GM12875 (cell line): ENCODE measurements around the gene THADA.

Source experiments
- H3K4me3 ChIP-seq: one replicate; pipeline ENCODE4 v1.5.1; 2011; ENCODE audit warnings: low read depth, low read length, control low read depth
- CTCF ChIP-seq: IDR thresholded peaks from 2 replicates; pipeline ENCODE4 v1.5.1; 2011; ENCODE audit warnings: low read depth, mild to moderate bottlenecking, control low read depth, inconsistent platforms, low read length, moderate library complexity, borderline replicate concordance; ENCODE audit not compliant: insufficient read depth

The THADA gene

GRCh38 chr2:43259512-43259911 is 336.3 kb downstream of the THADA start:
- TF ChIP-seq CTCF, result no peak
- H3K4me3 ChIP-seq, result no peak overlapping the region

- H3K4me3 ChIP-seq, result no peak overlapping the region
- TF ChIP-seq CTCF, result no peak
Observed at GRCh38 chr2:43258547-43259156, 337.2 kb downstream of the THADA start.

- TF ChIP-seq CTCF, result no peak
- H3K4me3 ChIP-seq, result no peak overlapping the region
Observed at GRCh38 chr2:43255296-43255910, 340.4 kb downstream of the THADA start.

- TF ChIP-seq CTCF, result no peak
- H3K4me3 ChIP-seq, result no peak overlapping the region
Observed at GRCh38 chr2:43254331-43254730, 341.5 kb downstream of the THADA start.

GRCh38 chr2:43251171-43251731 is 344.6 kb downstream of the THADA start:
- no peak for TF ChIP-seq CTCF
- H3K4me3 ChIP-seq, result no peak overlapping the region

- TF ChIP-seq CTCF, result no peak
- H3K4me3 ChIP-seq, result no peak overlapping the region
Observed at GRCh38 chr2:43250015-43250414, 345.8 kb downstream of the THADA start.

- H3K4me3 ChIP-seq, result no peak overlapping the region
- TF ChIP-seq CTCF, result no peak
Observed at GRCh38 chr2:43248621-43249020, 347.2 kb downstream of the THADA start.
